ENCODE data around the gene UBR3. TPM values are rescaled to one million over a fixed set of nuclear protein-coding genes. Genes with fewer than 3 reads are reported as not detected.
"Not testable (repeated sequence)": the region's sequence is repeated elsewhere in the genome, so short reads cannot be mapped to it uniquely, and the experiment has no call there.

UBR3 gene
- total RNA-seq, 2 donors from 2014 or later = 30.1 to 38.4 TPM

DNA sequence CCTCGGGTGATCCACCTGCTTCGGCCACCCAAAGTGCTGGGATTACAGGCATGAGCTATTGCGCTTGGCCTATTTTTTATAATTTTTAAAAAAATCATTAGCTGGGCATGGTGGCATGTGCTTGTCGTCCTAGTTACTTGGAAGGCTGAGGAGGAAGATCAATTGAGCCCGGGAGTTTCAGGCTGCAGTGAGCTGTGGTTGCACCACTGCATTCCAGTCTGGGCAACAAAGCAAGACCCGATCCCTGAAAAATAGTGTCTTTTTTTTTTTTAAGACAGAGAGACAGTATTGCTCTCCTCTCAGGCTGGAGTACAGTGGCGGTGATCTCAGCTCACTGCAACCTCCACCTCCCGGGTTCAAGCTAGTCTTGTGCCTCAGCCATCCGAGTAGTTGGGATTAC lies 23.8 kb upstream of the UBR3 start:
- intact Hi-C loops (cut with DNase I) = no loop called here
- no peaks in the 10 kb centered on the region for H3K36me3 ChIP-seq
- no peaks in the 10 kb centered on the region for H3K27me3 ChIP-seq
- TF ChIP-seq, protein P1, sequence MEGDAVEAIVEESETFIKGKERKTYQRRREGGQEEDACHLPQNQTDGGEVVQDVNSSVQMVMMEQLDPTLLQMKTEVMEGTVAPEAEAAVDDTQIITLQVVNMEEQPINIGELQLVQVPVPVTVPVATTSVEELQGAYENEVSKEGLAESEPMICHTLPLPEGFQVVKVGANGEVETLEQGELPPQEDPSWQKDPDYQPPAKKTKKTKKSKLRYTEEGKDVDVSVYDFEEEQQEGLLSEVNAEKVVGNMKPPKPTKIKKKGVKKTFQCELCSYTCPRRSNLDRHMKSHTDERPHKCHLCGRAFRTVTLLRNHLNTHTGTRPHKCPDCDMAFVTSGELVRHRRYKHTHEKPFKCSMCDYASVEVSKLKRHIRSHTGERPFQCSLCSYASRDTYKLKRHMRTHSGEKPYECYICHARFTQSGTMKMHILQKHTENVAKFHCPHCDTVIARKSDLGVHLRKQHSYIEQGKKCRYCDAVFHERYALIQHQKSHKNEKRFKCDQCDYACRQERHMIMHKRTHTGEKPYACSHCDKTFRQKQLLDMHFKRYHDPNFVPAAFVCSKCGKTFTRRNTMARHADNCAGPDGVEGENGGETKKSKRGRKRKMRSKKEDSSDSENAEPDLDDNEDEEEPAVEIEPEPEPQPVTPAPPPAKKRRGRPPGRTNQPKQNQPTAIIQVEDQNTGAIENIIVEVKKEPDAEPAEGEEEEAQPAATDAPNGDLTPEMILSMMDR (IDR thresholded peaks at IDR 0.05) = no peak
- H3K27ac ChIP-seq = no peak overlapping the region
- DNase-seq = no peak
- no peak overlapping the region for H3K9ac ChIP-seq (ENCODE audit: low read depth in 2 of 2, low read length in 2 of 2)
- H3K4me3 ChIP-seq = no peak overlapping the region
- no peaks in the 10 kb centered on the region for H3K4me1 ChIP-seq
- no peaks in the 10 kb centered on the region for H3K9me3 ChIP-seq

DNA sequence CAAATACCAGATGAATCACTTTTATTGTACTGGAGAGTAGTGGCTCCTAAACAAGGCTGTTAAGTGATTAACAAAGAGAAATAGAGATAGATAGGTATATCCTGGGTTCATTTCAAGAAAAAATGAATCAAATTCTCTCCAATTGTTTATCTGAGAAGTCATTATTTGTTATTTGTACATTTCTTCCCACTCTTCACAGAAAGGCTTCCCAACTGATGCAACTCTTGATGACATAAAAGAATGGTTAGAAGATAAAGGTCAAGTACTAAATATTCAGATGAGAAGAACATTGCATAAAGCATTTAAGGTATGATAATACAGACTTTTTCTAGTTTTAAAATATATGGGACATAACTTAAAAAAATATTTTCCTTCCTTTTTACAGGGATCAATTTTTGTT lies 20.7 kb upstream of the UBR3 start:
- Histone ChIP-seq H3K4me3 (no peak overlapping the region), H3K36me3 (peaks cover 6% of the 10 kb centered on the region), H3K9me3 (no peaks in the 10 kb centered on the region), H3K9ac (ENCODE audit: low read depth in 2 of 2, low read length in 2 of 2) (no peak overlapping the region), H3K27me3 (no peaks in the 10 kb centered on the region), H3K4me1 (no peaks in the 10 kb centered on the region), H3K27ac (no peak overlapping the region)
- intact Hi-C loops (cut with DNase I) = no loop called here
- DNase-seq = no peak
- TF ChIP-seq, protein P1 (IDR thresholded peaks at IDR 0.05) = no peak

DNA sequence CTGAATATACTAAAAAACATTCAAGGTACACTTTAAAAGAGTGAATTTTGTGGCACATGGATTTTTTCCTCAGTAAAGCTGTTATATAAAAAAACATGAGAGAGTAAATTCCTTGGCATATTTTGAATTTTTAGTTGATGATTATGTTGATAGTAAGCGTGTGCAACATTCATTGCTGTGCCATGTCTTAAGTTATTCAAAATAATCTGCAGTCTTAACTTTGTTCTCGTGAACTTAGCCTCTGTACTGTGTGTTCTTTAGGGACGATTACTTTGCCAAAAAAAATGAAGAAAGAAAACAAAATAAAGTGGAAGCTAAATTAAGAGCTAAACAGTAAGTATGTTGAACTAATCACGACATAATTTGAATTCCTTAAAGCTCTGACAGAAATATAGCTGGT lies 19.0 kb upstream of the UBR3 start:
- TF ChIP-seq, protein P1 (IDR thresholded peaks at IDR 0.05) = no peak
- H3K4me1 ChIP-seq = no peaks in the 10 kb centered on the region
- no peak overlapping the region for H3K27ac ChIP-seq
- no peak overlapping the region for H3K9ac ChIP-seq (ENCODE audit: low read depth in 2 of 2, low read length in 2 of 2)
- no peak overlapping the region for H3K4me3 ChIP-seq
- H3K36me3 ChIP-seq = peaks cover 6% of the 10 kb centered on the region
- no peaks in the 10 kb centered on the region for H3K27me3 ChIP-seq
- no peak for DNase-seq
- intact Hi-C loops (cut with DNase I) = no loop called here
- H3K9me3 ChIP-seq = no peaks in the 10 kb centered on the region

DNA sequence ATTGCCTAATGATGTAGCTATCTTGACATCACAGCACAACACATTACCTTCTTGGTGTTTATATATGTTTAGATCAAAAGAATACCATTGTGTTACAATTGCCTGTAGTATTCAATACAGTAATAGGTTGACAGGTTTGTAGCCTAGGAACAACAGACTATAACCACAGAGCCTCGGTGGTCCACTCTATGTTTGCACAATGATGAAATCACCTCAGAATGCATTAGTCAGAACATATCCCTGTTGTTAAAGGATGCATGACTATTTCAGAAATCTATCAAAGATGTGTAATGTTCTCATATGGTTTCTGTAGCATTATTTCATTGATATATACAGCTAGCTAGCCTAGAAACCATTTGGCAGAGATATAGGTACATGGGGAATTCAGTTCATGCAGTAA lies 11.4 kb upstream of the UBR3 start:
- Histone ChIP-seq H3K9me3 (no peaks in the 10 kb centered on the region), H3K4me3 (no peak overlapping the region), H3K36me3 (no peaks in the 10 kb centered on the region), H3K27ac (no peak overlapping the region), H3K4me1 (no peaks in the 10 kb centered on the region), H3K27me3 (no peaks in the 10 kb centered on the region), H3K9ac (ENCODE audit: low read depth in 2 of 2, low read length in 2 of 2) (no peak overlapping the region)
- DNase-seq = no peak
- TF ChIP-seq, protein P1 (IDR thresholded peaks at IDR 0.05) = no peak
- intact Hi-C loops (cut with DNase I) = no loop called here

DNA sequence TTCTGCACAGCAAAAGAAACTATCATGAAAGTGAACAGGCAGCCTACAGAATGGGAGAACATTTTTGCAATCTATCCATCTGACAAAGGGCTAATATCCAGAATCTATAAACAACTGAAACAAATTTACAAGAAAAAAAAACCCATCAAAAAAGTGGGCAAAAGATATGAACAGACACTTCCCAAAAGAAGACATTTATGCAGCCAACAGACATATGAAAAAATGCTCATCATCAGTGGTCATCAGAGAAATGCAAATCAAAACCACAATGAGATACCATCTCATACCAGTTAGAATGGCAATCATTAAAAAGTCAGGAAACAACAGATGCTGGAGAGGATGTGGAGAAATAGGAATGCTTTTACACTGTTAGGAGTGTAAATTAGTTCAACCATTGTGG lies 10.3 kb upstream of the UBR3 start:
- H3K9ac ChIP-seq (ENCODE audit: low read depth in 2 of 2, low read length in 2 of 2); H3K9me3 ChIP-seq; intact Hi-C loops (cut with DNase I); H3K36me3 ChIP-seq; DNase-seq; H3K27me3 ChIP-seq; H3K27ac ChIP-seq; H3K4me3 ChIP-seq; H3K4me1 ChIP-seq: not testable (repeated sequence)

DNA sequence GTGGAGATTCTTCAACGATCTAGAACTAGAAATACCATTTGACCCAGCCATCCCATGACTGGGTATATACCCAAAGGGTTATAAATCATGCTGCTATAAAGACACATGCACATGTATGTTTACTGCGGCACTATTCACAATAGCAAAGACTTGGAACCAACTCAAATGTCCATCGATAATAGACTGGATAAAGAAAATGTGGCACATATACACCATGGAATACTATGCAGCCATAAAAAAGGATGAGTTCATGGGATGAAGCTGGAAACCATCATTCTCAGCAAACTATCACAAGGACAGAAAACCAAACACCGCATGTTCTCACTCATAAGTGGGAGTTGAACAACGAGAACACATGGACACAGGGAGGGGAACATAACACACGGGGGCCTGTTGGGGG lies 9.9 kb upstream of the UBR3 start:
- H3K4me1 ChIP-seq; DNase-seq; H3K27ac ChIP-seq; H3K9ac ChIP-seq (ENCODE audit: low read depth in 2 of 2, low read length in 2 of 2); H3K36me3 ChIP-seq; H3K4me3 ChIP-seq; intact Hi-C loops (cut with DNase I); H3K27me3 ChIP-seq; H3K9me3 ChIP-seq: not testable (repeated sequence)

DNA sequence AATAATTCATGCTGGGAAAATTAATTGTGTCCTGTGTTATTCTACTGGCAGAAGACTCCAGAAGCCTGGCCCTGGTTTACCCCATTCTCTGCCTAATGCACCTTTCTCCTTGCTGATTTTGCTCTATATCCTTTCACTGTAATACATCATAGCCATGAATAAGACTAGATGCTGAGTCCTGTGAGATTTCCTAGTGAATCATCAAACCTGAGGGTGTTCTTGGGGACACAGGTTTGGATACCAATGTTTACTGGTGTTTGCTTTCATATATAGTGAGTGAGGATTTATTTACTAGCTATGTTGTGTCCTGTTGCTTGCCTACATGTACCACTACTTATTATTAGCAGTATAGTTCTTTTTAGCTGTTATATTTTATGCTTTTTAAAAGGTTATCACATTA lies 9.0 kb upstream of the UBR3 start:
- Histone ChIP-seq H3K9ac (ENCODE audit: low read depth in 2 of 2, low read length in 2 of 2) (no peak overlapping the region), H3K9me3 (no peaks in the 10 kb centered on the region), H3K27ac (no peak overlapping the region), H3K4me3 (no peak overlapping the region), H3K4me1 (peaks cover 1% of the 10 kb centered on the region), H3K27me3 (no peaks in the 10 kb centered on the region), H3K36me3 (no peaks in the 10 kb centered on the region)
- intact Hi-C loops (cut with DNase I) = no loop called here
- DNase-seq = no peak
- TF ChIP-seq, protein P1 (IDR thresholded peaks at IDR 0.05) = no peak

Measured in colonic mucosa (tissue), 4 donors.